Dedifferentiated amniotic fluid mesenchymal stem cell (primary cell): ENCODE results near the gene PID1.

Experiments
- DNase-seq: peaks from one replicate; pipeline ENCODE4 v3.0.0-alpha.2; 2016; ENCODE audit errors: extremely low spot score

Gene PID1

GRCh38 chr2:229270551-229271410 lies at the start of gene PID1:
PID1 (minus strand) TSS chr2:229271287; CDS start chr2:229271043, 244 bp downstream.
- peak; percentile 38 for DNase-seq

- no peak for DNase-seq
Observed at GRCh38 chr2:229319558-229319957, 48.5 kb upstream of the PID1 start.

- no peak for DNase-seq
Observed at GRCh38 chr2:229314117-229314516, 43.0 kb upstream of the PID1 start.

GRCh38 chr2:229313591-229313990 lies 42.5 kb upstream of the PID1 start:
- DNase-seq, result peak; percentile 42

GRCh38 chr2:229301237-229301636 lies 30.1 kb upstream of the PID1 start:
- DNase-seq, result no peak

- no peak for DNase-seq
Observed at GRCh38 chr2:229300790-229301189, 29.7 kb upstream of the PID1 start.

- no peak for DNase-seq
Observed at GRCh38 chr2:229300371-229300770, 29.3 kb upstream of the PID1 start.

- no peak for DNase-seq
Observed at GRCh38 chr2:229297247-229297646, 26.2 kb upstream of the PID1 start.

- no peak for DNase-seq
Observed at GRCh38 chr2:229296536-229296935, 25.4 kb upstream of the PID1 start.

- DNase-seq, result no peak
Observed at GRCh38 chr2:229296016-229296415, 24.9 kb upstream of the PID1 start.

GRCh38 chr2:229287823-229288222 lies 16.7 kb upstream of the PID1 start:
- no peak for DNase-seq

- DNase-seq, result peak; percentile 82
Observed at GRCh38 chr2:229282758-229283546, 11.9 kb upstream of the PID1 start.

GRCh38 chr2:229279516-229279915 lies 8.4 kb upstream of the PID1 start:
- no peak for DNase-seq

- DNase-seq, result no peak
Observed at GRCh38 chr2:229275506-229275905, 4.4 kb upstream of the PID1 start.

- DNase-seq, result peak; percentile 81
Observed at GRCh38 chr2:229273723-229274338, 2.7 kb upstream of the PID1 start.

GRCh38 chr2:229273006-229273722 lies 2.1 kb upstream of the PID1 start:
- DNase-seq, result no peak

- no peak for DNase-seq
Observed at GRCh38 chr2:229269941-229270340, 1.1 kb downstream of the PID1 start.

GRCh38 chr2:229269146-229269545 lies 1.9 kb downstream of the PID1 start:
- DNase-seq, result no peak

GRCh38 chr2:229268626-229269025 lies 2.5 kb downstream of the PID1 start:
- no peak for DNase-seq

GRCh38 chr2:229267080-229267479 lies 4.0 kb downstream of the PID1 start:
- DNase-seq, result no peak

- DNase-seq, result no peak
Observed at GRCh38 chr2:229265727-229266126, 5.4 kb downstream of the PID1 start.

GRCh38 chr2:229261599-229261998 lies 9.5 kb downstream of the PID1 start:
- DNase-seq, result no peak
